H54 (cell line): ENCODE measurements around the gene HMCES.
A peak's percentile ranks its signal among the peaks of the same experiment; 100 is the strongest.
"Not testable (repeated sequence)": the region's sequence is repeated elsewhere in the genome, so short reads cannot be mapped to it uniquely, and the experiment has no call there.

ENCODE experiments used
- DNase-seq: peaks from one replicate; pipeline ENCODE4 v3.0.0; 2011; ENCODE audit warnings: low spot score, mixed read lengths; ENCODE audit not compliant: insufficient read length
- FAIRE-seq: peaks from 3 replicates; lab custom pipeline; 2011; peaks lifted over from hg19 to GRCh38; lab: Jason Lieb, UNC
- POLR2A ChIP-seq: IDR thresholded peaks from 2 replicates; pipeline ENCODE4 v1.6.1; 2011; ENCODE audit warnings: low read depth, mild to moderate bottlenecking, low read length

Gene HMCES

GRCh38 chr3:129246636-129247035 lies 32.0 kb upstream of the HMCES start:
- DNase-seq (no peak), FAIRE-seq (no peak)
- no peak for TF ChIP-seq POLR2A

GRCh38 chr3:129248286-129248979 lies 30.2 kb upstream of the HMCES start:
- DNase-seq: no peak

GRCh38 chr3:129249284-129250065 lies 29.2 kb upstream of the HMCES start, which contains the start of gene COPG1:
TSS of gene COPG1 (plus strand) at chr3:129249606. CDS start at chr3:129249710, 104 bp downstream.
- DNase-seq (peak; percentile 98), FAIRE-seq (peak; percentile 23)
- peak; percentile 96 for TF ChIP-seq POLR2A

More at GRCh38 chr3:129248286-129248979, 30.2 kb upstream of the HMCES start:
- FAIRE-seq: no peak
- TF ChIP-seq POLR2A: no peak

GRCh38 chr3:129252748-129253147 lies 25.9 kb upstream of the HMCES start:
- no peak for DNase-seq
- no peak for FAIRE-seq
- no peak for TF ChIP-seq POLR2A

GRCh38 chr3:129254536-129255230 lies 24.0 kb upstream of the HMCES start:
- DNase-seq (no peak), FAIRE-seq (no peak)
- TF ChIP-seq POLR2A: no peak

GRCh38 chr3:129256270-129256669 lies 22.4 kb upstream of the HMCES start:
- no peak for FAIRE-seq
- TF ChIP-seq POLR2A: no peak

GRCh38 chr3:129257609-129258008 lies 21.1 kb upstream of the HMCES start:
- FAIRE-seq: no peak
- no peak for DNase-seq
- TF ChIP-seq POLR2A: no peak

More at GRCh38 chr3:129256270-129256669, 22.4 kb upstream of the HMCES start:
- no peak for DNase-seq

GRCh38 chr3:129259612-129260477 lies 18.8 kb upstream of the HMCES start:
- FAIRE-seq: no peak
- TF ChIP-seq POLR2A: no peak

GRCh38 chr3:129260606-129261005 lies 18.1 kb upstream of the HMCES start:
- FAIRE-seq (no peak), DNase-seq (no peak)
- no peak for TF ChIP-seq POLR2A

More at GRCh38 chr3:129259612-129260477, 18.8 kb upstream of the HMCES start:
- DNase-seq: no peak

- no peak for TF ChIP-seq POLR2A
- FAIRE-seq (no peak), DNase-seq (no peak)
These were observed 16.8 kb upstream of the HMCES start for GRCh38 chr3:129261894-129262293.

GRCh38 chr3:129263161-129263910 lies 15.3 kb upstream of the HMCES start:
- no peak for TF ChIP-seq POLR2A
- FAIRE-seq: no peak
- DNase-seq: no peak

GRCh38 chr3:129264994-129265393 lies 13.7 kb upstream of the HMCES start:
- DNase-seq, FAIRE-seq: not testable (repeated sequence)
